Fibroblast of lung (primary cell): ENCODE data around the gene DMRTC1. TPM values are rescaled to one million over a fixed set of nuclear protein-coding genes. Genes with fewer than 3 reads are reported as not detected.
"Not testable (repeated sequence)": the region's sequence is repeated elsewhere in the genome, so short reads cannot be mapped to it uniquely, and the experiment has no call there.

Experiments used
- DNase-seq, 2 donors: peaks; one replicate each; pipeline versions ENCODE4 v3.0.0 to v3.0.0-alpha.2; 2010; ENCODE audit warnings: low read depth in 2 of 2
- H2AFZ ChIP-seq: 2 replicates; pipeline ENCODE4 v1.5.1; 2012; ENCODE audit warnings: low read length, control low read depth, inconsistent platforms
- H3K27ac ChIP-seq: 2 replicates; pipeline ENCODE4 v1.5.1; 2011; ENCODE audit warnings: low read length, control low read depth; ENCODE audit not compliant: insufficient read depth
- H3K27me3 ChIP-seq: 2 replicates; pipeline ENCODE4 v1.5.1; 2011; ENCODE audit warnings: mild to moderate bottlenecking, low read length; ENCODE audit not compliant: control insufficient read depth, insufficient read depth
- H3K36me3 ChIP-seq: 2 replicates; pipeline ENCODE4 v1.5.1; 2011; ENCODE audit warnings: low read length; ENCODE audit not compliant: control insufficient read depth, insufficient read depth
- H3K4me1 ChIP-seq: 2 replicates; pipeline ENCODE4 v1.5.1; 2011; ENCODE audit warnings: low read length; ENCODE audit not compliant: control insufficient read depth, insufficient read depth; ENCODE audit errors: extremely low read depth
- H3K4me2 ChIP-seq: 2 replicates; pipeline ENCODE4 v1.5.1; 2011; ENCODE audit warnings: low read length, control low read depth; ENCODE audit not compliant: insufficient read depth; ENCODE audit errors: extremely low read depth
- H3K4me3 ChIP-seq, 4 experiments: fragments of 200-600 bp in 1 of 4; sonication (generic) in 1 of 4; replicated peaks in 1 of 4; 2 replicates each; pipeline ENCODE4 v1.5.1; 2011 to 2016; ENCODE audit warnings: low read length in 4 of 4, low read depth in 3 of 4, mild to moderate bottlenecking in 3 of 4, control low read depth in 2 of 4, inconsistent platforms in 1 of 4, mixed read lengths in 1 of 4; ENCODE audit not compliant: insufficient read depth in 1 of 4; ENCODE audit errors: control extremely low read depth in 1 of 4
- H3K79me2 ChIP-seq: 2 replicates; pipeline ENCODE4 v1.5.1; 2012; ENCODE audit warnings: mild to moderate bottlenecking, low read length, inconsistent platforms; ENCODE audit not compliant: control insufficient read depth, insufficient read depth
- H3K9ac ChIP-seq: 2 replicates; pipeline ENCODE4 v1.5.1; 2011; ENCODE audit warnings: mild to moderate bottlenecking, low read length, control low read depth; ENCODE audit not compliant: insufficient read depth
- H3K9me3 ChIP-seq: 2 replicates; pipeline ENCODE4 v1.5.1; 2012; ENCODE audit warnings: low read depth, low read length; ENCODE audit not compliant: control insufficient read depth, insufficient read depth
- H4K20me1 ChIP-seq: 2 replicates; pipeline ENCODE4 v1.5.1; 2011; ENCODE audit warnings: low read length; ENCODE audit not compliant: control insufficient read depth, insufficient read depth; ENCODE audit errors: extremely low read depth
- polyA plus RNA-seq, 2 donors: library from polyadenylated mRNA; depleted of rRNA in 1 of 2; stranded (reverse) in 1 of 2; unstranded in 1 of 2; fragments of >200 nt; gene quantifications; 2 replicates each; pipeline ENCODE4 v1.2.1, GENCODE V29; 2011 to 2012; ENCODE audit warnings: missing spikeins in 1 of 2
- total RNA-seq: library from RNA; depleted of rRNA; stranded (reverse); fragments of >200 nt; gene quantifications from 2 replicates; pipeline ENCODE4 v1.2.1, GENCODE V29; 2014

DMRTC1 gene
- total and polyA plus RNA-seq, 2 donors (not counting 1 experiment from before 2014, with no cell fraction given) = not detected

DNA sequence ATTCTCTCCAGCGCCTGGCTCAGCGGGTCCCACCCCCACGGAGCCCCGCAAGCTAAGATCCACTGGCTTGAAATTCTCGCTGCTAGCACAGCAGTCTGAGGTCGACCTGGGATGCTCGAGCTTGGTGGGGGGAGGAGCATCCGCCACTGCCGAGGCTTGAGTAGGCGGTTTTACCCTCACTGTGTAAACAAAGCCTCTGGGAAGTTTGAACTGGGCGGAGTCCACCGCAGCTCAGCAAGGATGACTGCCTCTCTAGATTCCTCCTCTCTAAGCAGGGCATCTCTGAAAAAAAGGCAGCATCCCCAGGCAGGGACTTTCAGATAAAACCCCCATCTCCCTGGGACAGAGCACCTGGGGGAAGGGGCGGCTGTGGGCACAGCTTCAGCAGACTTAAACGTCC lies 53.9 kb downstream of the DMRTC1 start:
- not testable (repeated sequence) for H3K4me2 ChIP-seq, H3K9ac ChIP-seq, H3K27ac ChIP-seq, H4K20me1 ChIP-seq, H3K27me3 ChIP-seq, DNase-seq, H2AFZ ChIP-seq, H3K36me3 ChIP-seq, H3K4me3 ChIP-seq, H3K79me2 ChIP-seq, H3K4me1 ChIP-seq, H3K9me3 ChIP-seq

DNA sequence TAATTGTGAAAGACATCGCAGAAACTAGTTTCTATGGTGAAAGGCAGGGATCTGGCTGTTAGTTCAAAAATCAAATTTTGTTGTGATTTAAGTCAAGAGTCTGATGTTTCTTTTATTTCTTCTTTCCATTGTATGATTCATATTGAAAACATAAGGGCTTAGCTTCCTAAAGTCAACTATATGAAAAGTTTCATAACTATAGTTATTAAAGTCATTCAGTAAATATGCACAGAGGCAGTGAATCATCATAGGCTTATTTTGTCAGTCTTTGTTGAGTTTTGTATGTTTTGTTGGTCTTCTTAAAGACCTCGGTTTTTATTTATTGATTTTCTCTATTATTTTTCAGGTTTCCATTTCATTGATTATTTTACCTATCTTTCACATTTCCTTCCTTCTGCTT lies 60.7 kb downstream of the DMRTC1 start:
- not testable (repeated sequence) for H3K27me3 ChIP-seq, H3K4me1 ChIP-seq, H3K9me3 ChIP-seq, H2AFZ ChIP-seq, H3K27ac ChIP-seq, H3K9ac ChIP-seq, H3K36me3 ChIP-seq, DNase-seq, H4K20me1 ChIP-seq, H3K79me2 ChIP-seq, H3K4me2 ChIP-seq, H3K4me3 ChIP-seq

DNA sequence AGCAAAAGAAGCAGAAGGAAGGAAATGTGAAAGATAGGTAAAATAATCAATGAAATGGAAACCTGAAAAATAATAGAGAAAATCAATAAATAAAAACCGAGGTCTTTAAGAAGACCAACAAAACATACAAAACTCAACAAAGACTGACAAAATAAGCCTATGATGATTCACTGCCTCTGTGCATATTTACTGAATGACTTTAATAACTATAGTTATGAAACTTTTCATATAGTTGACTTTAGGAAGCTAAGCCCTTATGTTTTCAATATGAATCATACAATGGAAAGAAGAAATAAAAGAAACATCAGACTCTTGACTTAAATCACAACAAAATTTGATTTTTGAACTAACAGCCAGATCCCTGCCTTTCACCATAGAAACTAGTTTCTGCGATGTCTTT lies 106.1 kb downstream of the DMRTC1 start:
- not testable (repeated sequence) for H3K27me3 ChIP-seq, H3K9ac ChIP-seq, H3K79me2 ChIP-seq, H3K4me1 ChIP-seq, H4K20me1 ChIP-seq, H3K27ac ChIP-seq, H3K36me3 ChIP-seq, H3K9me3 ChIP-seq, H3K4me3 ChIP-seq, H2AFZ ChIP-seq, H3K4me2 ChIP-seq, DNase-seq

DNA sequence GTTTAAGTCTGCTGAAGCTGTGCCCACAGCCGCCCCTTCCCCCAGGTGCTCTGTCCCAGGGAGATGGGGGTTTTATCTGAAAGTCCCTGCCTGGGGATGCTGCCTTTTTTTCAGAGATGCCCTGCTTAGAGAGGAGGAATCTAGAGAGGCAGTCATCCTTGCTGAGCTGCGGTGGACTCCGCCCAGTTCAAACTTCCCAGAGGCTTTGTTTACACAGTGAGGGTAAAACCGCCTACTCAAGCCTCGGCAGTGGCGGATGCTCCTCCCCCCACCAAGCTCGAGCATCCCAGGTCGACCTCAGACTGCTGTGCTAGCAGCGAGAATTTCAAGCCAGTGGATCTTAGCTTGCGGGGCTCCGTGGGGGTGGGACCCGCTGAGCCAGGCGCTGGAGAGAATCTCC lies 112.9 kb downstream of the DMRTC1 start:
- not testable (repeated sequence) for H2AFZ ChIP-seq, H4K20me1 ChIP-seq, H3K9ac ChIP-seq, DNase-seq, H3K36me3 ChIP-seq, H3K79me2 ChIP-seq, H3K9me3 ChIP-seq, H3K4me1 ChIP-seq, H3K4me3 ChIP-seq, H3K4me2 ChIP-seq, H3K27me3 ChIP-seq, H3K27ac ChIP-seq

Other genes starting within 250 kb of the DMRTC1 start
- gene PHKA1, start 229.5 kb downstream of the DMRTC1 start, total RNA-seq = 4.4 and 9.1 TPM in 2 replicates
- 2.0 and 4.8 TPM in 2 replicates for gene PHKA1, start 229.5 kb downstream of the DMRTC1 start, polyA plus RNA-seq
- not detected in 2 replicates for gene DMRTC1B, start 166.9 kb downstream of the DMRTC1 start, total RNA-seq
- gene DMRTC1B, start 166.9 kb downstream of the DMRTC1 start, polyA plus RNA-seq = not detected in 2 replicates
- not detected in 2 replicates for gene FAM236B, start 161.2 kb downstream of the DMRTC1 start, total RNA-seq
- not detected in 2 replicates for gene FAM236B, start 161.2 kb downstream of the DMRTC1 start, polyA plus RNA-seq
- gene FAM236D, start 135.6 kb downstream of the DMRTC1 start, total RNA-seq = not detected in 2 replicates
- not detected in 2 replicates for gene FAM236D, start 135.6 kb downstream of the DMRTC1 start, polyA plus RNA-seq
- not detected in 2 replicates for gene FAM236C, start 31.2 kb downstream of the DMRTC1 start, total RNA-seq
- not detected in 2 replicates for gene FAM236C, start 31.2 kb downstream of the DMRTC1 start, polyA plus RNA-seq
- not detected in 2 replicates for gene FAM236A, start 5.6 kb downstream of the DMRTC1 start, total RNA-seq
- not detected in 2 replicates for gene FAM236A, start 5.6 kb downstream of the DMRTC1 start, polyA plus RNA-seq
- not detected in 2 replicates for gene PABPC1L2B, start 59.1 kb upstream of the DMRTC1 start, total RNA-seq
- gene PABPC1L2B, start 59.1 kb upstream of the DMRTC1 start, polyA plus RNA-seq = not detected in 2 replicates
- gene PABPC1L2A, start 135.7 kb upstream of the DMRTC1 start, total RNA-seq = not detected in 2 replicates
- not detected in 2 replicates for gene PABPC1L2A, start 135.7 kb upstream of the DMRTC1 start, polyA plus RNA-seq